HPDE6-E6E7 (cell line): ENCODE measurements around the gene SPEG.

Source experiments
- DNase-seq: peaks from one replicate; pipeline ENCODE4 v3.0.0; 2011; ENCODE audit warnings: missing footprints; ENCODE audit errors: extremely low spot score

SPEG gene

GRCh38 chr2:219477179-219477578 lies 42.5 kb downstream of the SPEG start:
- DNase-seq: no peak

GRCh38 chr2:219477815-219478214 lies 43.2 kb downstream of the SPEG start:
- DNase-seq: no peak

- DNase-seq: no peak
Measured at GRCh38 chr2:219478916-219479315, 44.3 kb downstream of the SPEG start.

- no peak for DNase-seq
Measured at GRCh38 chr2:219480004-219480403, 45.4 kb downstream of the SPEG start.

- DNase-seq: no peak
Measured at GRCh38 chr2:219482674-219483405, 48.2 kb downstream of the SPEG start.

- DNase-seq: no peak
Measured at GRCh38 chr2:219483451-219484342, 49.1 kb downstream of the SPEG start.

GRCh38 chr2:219484343-219485200 lies 49.9 kb downstream of the SPEG start:
- no peak for DNase-seq

- DNase-seq: no peak
Measured at GRCh38 chr2:219485201-219485580, 50.5 kb downstream of the SPEG start.

- no peak for DNase-seq
Measured at GRCh38 chr2:219486380-219486959, 51.8 kb downstream of the SPEG start.

GRCh38 chr2:219488149-219488843 lies 53.7 kb downstream of the SPEG start:
- DNase-seq: no peak

- no peak for DNase-seq
Measured at GRCh38 chr2:219488844-219489194, 54.2 kb downstream of the SPEG start.

- no peak for DNase-seq
Measured at GRCh38 chr2:219489315-219489714, 54.7 kb downstream of the SPEG start.

- no peak for DNase-seq
Measured at GRCh38 chr2:219490186-219490585, 55.5 kb downstream of the SPEG start.

- no peak for DNase-seq
Measured at GRCh38 chr2:219490600-219491130, 56.0 kb downstream of the SPEG start.

- DNase-seq: no peak
Measured at GRCh38 chr2:219491278-219491963, 56.8 kb downstream of the SPEG start.

GRCh38 chr2:219492575-219492974 lies 57.9 kb downstream of the SPEG start:
- DNase-seq: no peak

GRCh38 chr2:219493086-219493485 lies 58.4 kb downstream of the SPEG start:
- DNase-seq: no peak

- no peak for DNase-seq
Measured at GRCh38 chr2:219494952-219495530, 60.4 kb downstream of the SPEG start.

- peak; percentile 70 for DNase-seq
Measured at GRCh38 chr2:219495531-219496122, 61.0 kb downstream of the SPEG start.
